ENCODE measurements around the gene TLE2.

DNA sequence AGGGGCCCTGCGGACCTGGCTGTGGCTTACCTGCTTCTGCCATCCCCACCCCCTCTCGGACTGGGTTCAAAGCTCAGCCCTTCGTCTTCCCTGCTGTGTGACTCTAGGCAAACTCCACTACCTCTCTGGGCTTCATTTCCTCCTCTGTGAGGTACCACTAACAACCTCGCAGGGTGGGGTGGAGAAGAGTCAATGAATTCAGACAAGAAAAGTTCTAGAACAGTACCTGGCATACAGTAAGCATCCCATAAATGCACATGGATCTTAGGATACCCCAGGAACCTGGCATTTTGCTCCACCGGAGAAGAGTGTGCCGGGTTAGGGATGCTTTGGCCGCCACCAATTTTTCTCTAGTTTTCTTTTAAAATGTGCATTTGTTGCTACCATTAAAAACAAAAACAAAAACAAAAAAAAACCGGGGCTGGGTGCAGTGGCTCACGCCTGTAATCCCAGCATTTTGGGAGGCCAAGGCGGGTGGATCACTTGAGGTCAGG, 29.8 kb upstream of the TLE2 start:
- TF ChIP-seq POLR2AphosphoS5 (IDR thresholded peaks at IDR 0.05): no peak
- TF ChIP-seq, protein P1, sequence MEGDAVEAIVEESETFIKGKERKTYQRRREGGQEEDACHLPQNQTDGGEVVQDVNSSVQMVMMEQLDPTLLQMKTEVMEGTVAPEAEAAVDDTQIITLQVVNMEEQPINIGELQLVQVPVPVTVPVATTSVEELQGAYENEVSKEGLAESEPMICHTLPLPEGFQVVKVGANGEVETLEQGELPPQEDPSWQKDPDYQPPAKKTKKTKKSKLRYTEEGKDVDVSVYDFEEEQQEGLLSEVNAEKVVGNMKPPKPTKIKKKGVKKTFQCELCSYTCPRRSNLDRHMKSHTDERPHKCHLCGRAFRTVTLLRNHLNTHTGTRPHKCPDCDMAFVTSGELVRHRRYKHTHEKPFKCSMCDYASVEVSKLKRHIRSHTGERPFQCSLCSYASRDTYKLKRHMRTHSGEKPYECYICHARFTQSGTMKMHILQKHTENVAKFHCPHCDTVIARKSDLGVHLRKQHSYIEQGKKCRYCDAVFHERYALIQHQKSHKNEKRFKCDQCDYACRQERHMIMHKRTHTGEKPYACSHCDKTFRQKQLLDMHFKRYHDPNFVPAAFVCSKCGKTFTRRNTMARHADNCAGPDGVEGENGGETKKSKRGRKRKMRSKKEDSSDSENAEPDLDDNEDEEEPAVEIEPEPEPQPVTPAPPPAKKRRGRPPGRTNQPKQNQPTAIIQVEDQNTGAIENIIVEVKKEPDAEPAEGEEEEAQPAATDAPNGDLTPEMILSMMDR (IDR thresholded peaks at IDR 0.05): no peak
- TF ChIP-seq POLR2A (IDR thresholded peaks at IDR 0.05): no peak
- TF ChIP-seq EP300 (IDR thresholded peaks at IDR 0.05): no peak

Measured in suprapubic skin (tissue), 4 donors.